SH-SY5Y (cell line): ENCODE data around the gene SERP1.

ENCODE experiments used
- GATA2 ChIP-seq: IDR thresholded peaks from 2 replicates; pipeline ENCODE4 v1.6.1; 2011; ENCODE audit warnings: mild to moderate bottlenecking, low read depth, low read length
- GATA3 ChIP-seq: IDR thresholded peaks from 2 replicates; pipeline ENCODE4 v1.6.1; 2011; ENCODE audit warnings: low read depth, mild to moderate bottlenecking, low read length, moderate library complexity

GRCh38 chr3:150495149-150495548 lies 51.1 kb downstream of the SERP1 start:
- TF ChIP-seq GATA2, result no peak
- TF ChIP-seq GATA3, result no peak
